Stimulated activated CD4-positive, alpha-beta T cell treated with anti-CD3 and anti-CD28 coated beads, TNF-alpha, amount 100 ng/mL, for 1 hour (primary cell): ENCODE data around the gene PRR16.

Experiments
- DNase-seq, 3 donors: peaks; one replicate each; pipeline ENCODE4 v3.0.0-alpha.2; 2020; ENCODE audit warnings: low read depth in 3 of 3, low spot score in 1 of 3

Gene PRR16

GRCh38 chr5:120463006-120463680 is 957 bp upstream of the PRR16 start:
- DNase-seq, result no peak

- DNase-seq, result no peak
Measured at GRCh38 chr5:120464627-120465435, 731 bp downstream of the PRR16 start.

DNA sequence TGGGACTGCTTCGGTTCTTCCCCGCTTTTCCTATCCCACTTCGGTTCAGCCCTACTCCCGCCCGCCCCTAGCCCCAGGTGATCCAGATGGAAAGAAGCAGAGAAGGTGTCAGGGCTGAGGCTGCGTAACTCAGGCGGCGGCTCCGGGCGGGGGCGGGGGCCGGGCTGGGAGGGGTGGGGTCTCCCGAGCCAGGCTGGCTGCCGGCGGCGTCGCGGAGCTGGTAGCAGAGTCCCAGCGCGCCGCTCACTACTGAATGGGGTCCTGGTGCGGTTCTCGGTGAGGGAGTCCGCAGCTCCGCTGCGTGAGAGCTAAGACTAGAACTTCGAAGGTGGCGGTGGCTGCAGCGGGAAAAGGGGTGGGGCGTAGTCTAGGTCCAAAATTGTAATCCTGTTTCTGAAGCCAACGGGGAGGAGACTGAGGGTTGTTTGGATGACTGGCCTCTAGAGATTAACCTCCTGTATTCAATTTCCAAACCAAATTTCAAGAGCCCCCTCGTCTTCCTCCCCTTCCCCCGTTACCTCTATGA is 1.4 kb downstream of the PRR16 start:
- no peak for DNase-seq

DNA sequence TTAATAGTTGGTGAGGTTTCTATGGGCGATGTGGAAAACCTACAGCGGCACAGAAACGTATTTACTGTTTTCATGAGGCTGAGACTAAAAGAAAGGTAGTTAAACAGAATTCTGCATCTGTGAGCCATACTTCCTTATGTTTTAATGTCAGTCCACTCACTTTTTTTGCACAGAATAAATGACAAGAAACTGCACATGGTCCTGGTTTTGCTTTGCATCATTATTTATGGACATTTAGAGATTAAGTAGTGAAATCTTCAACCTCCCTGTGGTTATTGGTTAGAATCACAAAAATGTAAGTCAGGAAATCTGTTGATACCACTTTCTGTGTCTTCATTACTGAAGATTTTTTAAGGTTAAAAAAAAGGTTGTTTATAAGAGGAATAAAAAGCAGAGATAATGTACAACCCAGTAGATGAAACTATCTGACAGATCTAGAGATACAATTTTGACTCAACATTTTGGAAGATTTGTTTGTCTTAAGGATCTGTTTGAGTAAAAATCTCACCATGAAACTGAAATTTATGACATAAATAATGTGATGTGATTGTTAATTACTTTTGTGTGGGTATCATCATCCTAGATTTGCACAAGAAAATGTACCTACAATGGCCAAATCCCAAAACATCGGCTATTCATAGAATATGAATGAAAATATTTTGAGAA is 2.4 kb downstream of the PRR16 start:
- DNase-seq, result no peak

- DNase-seq, result no peak
Measured at GRCh38 chr5:120471971-120472370, 7.9 kb downstream of the PRR16 start.

DNA sequence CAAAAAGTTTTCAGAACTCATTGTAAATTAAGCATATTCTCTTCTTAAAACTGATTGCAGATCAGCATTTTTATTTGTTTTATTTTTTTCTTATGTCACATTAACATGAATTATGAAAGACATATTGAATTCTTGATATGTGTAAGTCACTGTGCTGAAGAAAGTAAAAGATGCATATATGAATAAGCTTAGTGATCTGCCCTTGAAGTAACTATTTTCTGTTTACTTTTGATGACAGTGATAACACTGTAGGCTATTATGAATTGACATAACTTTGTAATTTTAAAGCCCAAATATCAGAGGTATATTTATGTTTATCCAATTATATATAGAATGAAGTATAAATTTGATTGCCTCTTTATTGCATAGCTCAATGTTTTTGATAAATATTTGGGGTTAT is 8.8 kb downstream of the PRR16 start:
- DNase-seq, result no peak

DNA sequence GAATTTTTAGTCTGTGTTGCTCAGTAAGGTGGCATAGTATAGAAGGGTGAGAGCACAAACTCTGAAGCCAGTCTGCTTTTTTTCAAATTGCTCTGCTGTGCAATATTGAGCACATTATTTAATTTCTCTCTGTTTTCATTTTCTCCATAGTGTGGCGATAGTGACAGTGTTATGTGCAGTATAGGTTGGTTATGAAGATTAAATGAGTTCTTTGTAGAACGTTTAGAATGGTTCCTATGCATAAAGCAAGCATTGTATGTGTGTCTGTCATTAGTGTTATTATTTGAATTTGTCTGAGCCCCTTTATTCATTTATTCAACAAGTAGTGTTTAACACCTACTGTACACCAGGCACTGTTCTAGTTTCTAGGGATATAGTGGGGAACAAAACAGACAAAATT is 9.2 kb downstream of the PRR16 start:
- DNase-seq, result no peak

DNA sequence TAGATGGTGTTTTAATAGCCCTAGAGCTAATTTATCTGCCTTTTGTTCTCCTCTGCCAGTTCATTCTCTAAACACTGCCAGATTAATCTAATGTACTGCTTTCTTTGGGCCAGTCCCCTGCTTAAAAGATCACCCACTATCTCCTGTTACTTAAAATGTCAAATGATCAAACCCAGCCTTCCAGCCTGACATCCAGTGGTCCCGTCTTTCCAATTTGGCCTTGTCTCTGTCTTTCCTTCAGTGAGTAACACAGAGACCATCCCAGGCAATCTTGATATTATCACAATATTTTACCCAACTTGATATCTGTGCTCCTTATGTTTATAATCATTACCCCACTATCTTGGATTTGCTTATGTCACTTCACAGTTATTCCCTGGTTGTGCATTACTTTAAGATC is 12.0 kb downstream of the PRR16 start:
- no peak for DNase-seq

- DNase-seq, result no peak
Measured at GRCh38 chr5:120479066-120479465, 15.0 kb downstream of the PRR16 start.

GRCh38 chr5:120499876-120500563 is 35.9 kb downstream of the PRR16 start:
- DNase-seq, result no peak

GRCh38 chr5:120502531-120502930 is 38.4 kb downstream of the PRR16 start:
- no peak for DNase-seq

- DNase-seq, result no peak
Measured at GRCh38 chr5:120503341-120503740, 39.2 kb downstream of the PRR16 start.

DNA sequence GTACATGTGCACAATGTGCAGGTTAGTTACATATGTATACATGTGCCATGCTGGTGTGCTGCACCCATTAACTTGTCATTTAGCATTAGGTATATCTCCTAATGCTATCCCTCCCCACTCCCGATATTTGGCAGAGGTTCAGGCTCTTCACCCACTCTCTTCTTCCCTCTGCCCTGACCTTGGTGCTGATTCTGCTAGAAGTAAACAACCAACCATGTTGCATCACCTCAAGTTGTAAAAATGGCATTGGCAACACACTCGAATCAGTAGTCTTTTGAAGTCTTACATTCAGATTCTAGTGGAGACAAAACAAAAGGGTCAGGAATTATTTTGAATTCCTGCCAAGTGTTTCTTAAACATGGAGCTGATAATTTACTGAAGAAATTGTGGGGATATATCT is 40.0 kb downstream of the PRR16 start:
- DNase-seq, result no peak

DNA sequence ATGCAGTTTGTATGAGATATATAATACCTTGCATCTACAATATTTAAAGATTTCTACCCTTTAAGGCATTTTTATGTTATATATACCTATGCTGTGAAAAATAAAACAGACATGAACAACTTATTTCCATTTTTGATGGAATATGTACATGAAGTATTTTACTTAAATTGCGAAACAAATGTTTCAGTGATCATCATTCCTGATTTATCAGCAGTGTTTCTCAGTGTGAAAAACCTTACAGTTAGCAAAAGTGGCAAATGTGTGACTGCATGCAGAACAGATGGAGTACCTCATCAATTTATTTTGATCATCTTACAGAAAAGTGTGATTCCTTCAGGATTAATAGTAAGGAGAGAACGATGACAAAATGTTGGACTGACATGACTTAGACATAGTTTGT is 43.1 kb downstream of the PRR16 start:
- no peak for DNase-seq

- no peak for DNase-seq
Measured at GRCh38 chr5:120507800-120508463, 43.8 kb downstream of the PRR16 start.

DNA sequence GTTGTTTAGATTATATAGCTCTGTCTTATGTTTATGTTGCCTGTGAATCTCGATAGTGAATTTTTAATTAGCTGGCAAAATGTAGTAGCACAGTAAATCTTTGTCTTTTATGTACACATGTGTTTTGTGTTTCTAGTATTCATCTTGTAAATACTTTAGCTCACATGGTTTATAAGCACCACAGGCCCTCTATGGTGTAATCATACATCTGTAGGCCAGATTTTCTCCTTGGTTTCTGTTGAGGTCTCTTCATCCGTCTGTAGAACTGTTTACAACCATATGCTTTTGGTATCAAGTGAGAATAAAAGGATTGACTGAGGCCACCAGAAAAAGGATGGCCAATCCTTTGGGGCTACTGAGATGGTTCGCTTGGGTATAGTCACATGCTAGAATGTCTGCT is 45.0 kb downstream of the PRR16 start:
- no peak for DNase-seq

DNA sequence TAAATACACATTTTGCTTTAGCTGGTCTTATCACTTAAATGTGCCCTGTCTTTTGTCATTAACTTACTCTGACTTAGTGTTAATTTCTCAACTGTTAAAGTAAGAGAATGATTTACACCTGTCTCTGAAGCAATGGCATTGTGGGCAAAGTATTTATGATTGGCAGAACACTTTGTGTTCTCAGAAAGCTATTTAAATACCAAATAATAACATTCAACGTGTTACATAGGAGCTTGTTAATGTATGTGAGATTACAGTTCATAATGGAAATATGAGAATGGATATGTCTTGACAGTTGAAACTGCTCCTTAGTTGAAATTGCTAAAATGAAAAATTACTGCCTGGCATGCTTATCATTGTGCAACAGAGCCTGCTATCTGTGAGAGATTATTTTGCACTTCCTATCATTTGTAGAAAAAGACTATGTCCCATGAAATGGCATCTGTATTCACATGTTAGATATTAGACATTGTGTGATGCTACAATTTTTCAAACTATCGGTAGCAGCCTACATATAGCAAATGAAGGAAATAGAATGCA is 46.1 kb downstream of the PRR16 start:
- DNase-seq, result no peak

GRCh38 chr5:120510994-120511686 is 47.0 kb downstream of the PRR16 start:
- DNase-seq, result no peak

DNA sequence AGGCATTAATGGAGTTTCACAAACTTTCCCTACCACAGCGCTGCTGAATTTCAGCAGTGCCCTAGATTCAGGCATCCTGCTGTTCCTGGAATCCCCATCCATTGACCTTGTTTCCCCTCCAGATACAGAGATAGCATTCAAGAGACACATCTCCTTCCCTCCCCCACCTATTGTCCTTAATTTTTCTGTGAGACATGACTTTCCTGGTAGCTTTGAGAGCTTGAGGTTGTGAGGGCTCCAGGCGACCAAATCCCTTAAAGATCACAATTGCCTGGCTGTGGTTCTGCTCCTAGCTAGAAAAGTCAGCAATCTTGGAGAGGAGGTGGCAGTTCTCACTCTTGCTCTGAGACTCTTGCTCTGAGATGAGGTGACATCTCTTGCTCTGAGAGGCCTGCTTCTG is 48.0 kb downstream of the PRR16 start:
- DNase-seq, result no peak
